B cell (primary cell): ENCODE data around the gene TFAP2D.

Source experiments
- EZH2 ChIP-seq: IDR thresholded peaks from 2 replicates; pipeline ENCODE4 v1.6.1; 2012; ENCODE audit warnings: borderline replicate concordance, low read depth, mild to moderate bottlenecking, moderate library complexity, low read length; ENCODE audit not compliant: insufficient read depth, poor library complexity, severe bottlenecking
- TF ChIP-seq, protein P1 (sequence below): fragments of 200-600 bp; IDR thresholded peaks from one replicate; pipeline ENCODE4 v1.8.0; 2022; ENCODE audit warnings: antibody characterized with exemption, mild to moderate bottlenecking

DNA sequence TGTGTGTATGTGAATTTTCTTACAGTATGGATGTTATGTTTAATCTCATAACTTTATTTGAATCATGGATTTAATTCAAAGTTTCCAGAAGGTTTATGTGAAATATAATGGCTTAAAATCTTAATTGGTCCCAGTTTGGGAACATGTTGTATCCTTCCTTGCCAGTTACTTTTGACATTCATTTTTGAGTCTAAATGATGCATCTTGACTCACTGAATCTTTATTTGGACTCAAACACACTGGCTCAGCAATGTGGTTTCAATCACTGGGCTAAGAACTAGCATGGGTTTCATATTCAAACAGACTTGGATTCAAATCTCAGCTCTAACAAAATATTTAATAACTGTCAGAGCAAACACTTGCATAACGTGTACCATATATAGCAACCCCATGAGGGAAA lies 79.4 kb downstream of the TFAP2D start:
- TF ChIP-seq EZH2 = no peak
- TF ChIP-seq, protein P1, sequence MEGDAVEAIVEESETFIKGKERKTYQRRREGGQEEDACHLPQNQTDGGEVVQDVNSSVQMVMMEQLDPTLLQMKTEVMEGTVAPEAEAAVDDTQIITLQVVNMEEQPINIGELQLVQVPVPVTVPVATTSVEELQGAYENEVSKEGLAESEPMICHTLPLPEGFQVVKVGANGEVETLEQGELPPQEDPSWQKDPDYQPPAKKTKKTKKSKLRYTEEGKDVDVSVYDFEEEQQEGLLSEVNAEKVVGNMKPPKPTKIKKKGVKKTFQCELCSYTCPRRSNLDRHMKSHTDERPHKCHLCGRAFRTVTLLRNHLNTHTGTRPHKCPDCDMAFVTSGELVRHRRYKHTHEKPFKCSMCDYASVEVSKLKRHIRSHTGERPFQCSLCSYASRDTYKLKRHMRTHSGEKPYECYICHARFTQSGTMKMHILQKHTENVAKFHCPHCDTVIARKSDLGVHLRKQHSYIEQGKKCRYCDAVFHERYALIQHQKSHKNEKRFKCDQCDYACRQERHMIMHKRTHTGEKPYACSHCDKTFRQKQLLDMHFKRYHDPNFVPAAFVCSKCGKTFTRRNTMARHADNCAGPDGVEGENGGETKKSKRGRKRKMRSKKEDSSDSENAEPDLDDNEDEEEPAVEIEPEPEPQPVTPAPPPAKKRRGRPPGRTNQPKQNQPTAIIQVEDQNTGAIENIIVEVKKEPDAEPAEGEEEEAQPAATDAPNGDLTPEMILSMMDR = no peak
